ENCODE measurements around the gene S100A6.

S100A6 gene

DNA sequence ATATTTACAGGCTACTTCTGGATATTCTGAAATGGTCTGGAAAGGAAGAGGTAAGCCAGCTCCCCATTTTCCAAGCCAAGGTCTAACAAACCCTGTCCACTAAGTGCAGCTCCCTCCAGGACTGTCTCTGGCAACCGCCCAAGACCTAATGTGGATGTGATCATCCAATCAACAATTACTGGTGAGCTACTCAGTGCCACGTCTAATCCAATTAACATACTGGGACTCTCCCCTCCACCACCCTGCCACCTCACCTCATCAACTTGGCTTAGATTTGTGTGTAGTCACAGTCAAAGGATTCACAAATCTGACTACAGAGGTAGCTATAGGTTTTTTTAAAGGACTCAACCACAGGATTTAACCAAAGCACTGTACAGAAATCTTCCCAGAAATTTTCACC is 49.9 kb downstream of the S100A6 start:
- Histone ChIP-seq H3K9me3 (replicated peaks; ENCODE audit: low read length) (no peaks in the 10 kb centered on the region), H3K36me3 (ENCODE audit: insufficient read depth, low read length) (no peaks in the 10 kb centered on the region), H3K4me2 (ENCODE audit: low read length) (no peak overlapping the region), H3K27me3 (ENCODE audit: control insufficient read depth, insufficient read depth, low read length) (peaks cover 52% of the 10 kb centered on the region), H3K9ac (ENCODE audit: low read depth, low read length) (no peak overlapping the region), H3K4me1 (ENCODE audit: control insufficient read depth, insufficient read depth, low read length) (peaks cover 9% of the 10 kb centered on the region), H3K4me3 (ENCODE audit: low read length) (no peak overlapping the region)
